ENCODE data around the gene G6PC3.
"Not testable (repeated sequence)": the region's sequence is repeated elsewhere in the genome, so short reads cannot be mapped to it uniquely, and the experiment has no call there.

G6PC3 gene

DNA sequence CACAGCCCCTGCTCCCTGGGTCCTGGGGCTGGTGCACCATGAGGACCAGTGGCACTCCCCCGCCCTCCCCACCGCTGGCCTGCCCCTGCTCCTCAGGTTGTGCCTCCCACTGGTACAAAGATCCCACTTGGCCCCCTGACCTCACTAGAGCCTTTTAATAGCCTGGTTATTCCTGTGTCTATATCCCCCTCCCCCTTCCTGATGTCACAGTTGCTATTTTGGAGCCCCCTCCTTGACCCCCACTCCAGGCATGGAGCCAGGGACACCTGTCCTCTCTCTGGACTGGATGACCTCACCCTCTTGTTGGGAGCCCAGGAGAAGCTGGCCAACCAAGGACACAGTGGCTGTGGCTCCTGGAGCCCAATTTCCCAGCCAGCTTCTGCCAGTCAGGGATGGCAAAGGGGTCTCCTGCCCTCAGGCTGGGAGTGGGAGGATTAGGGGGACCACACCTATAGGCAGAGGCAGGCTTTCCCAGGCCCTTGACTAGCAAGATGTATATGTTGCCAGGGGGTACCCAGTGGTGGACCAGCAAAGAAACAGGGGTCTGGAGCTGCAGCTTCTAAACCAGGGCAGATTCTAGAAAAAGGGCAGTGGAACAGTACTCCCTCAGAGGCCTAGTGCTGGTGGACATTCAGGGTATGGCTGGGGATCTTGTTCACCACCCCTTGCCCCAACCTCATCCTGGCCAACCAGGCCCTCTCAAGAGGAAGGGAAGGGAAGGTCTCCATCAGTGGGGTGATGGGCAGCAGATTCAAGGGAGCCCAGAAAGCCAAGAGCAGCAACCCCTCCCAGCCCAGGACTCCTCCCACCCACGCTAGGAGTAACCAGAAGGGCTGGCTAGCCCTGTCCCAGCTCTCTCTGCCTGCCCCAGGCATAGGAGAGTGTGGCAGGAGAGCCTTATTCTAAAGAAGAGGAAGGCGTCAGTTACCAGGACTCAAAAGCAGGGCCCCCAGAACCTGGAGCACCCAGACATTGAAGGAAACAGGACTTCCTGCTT, 42.0 kb downstream of the G6PC3 start:
- Histone ChIP-seq H3K27me3 (ENCODE audit: control insufficient read depth in 5 of 5, insufficient read depth in 4 of 5, low read length in 5 of 5) (no peaks in the 10 kb centered on the region), H3K36me3 (ENCODE audit: control insufficient read depth in 5 of 5, insufficient read depth in 5 of 5, low read length in 5 of 5) (peaks cover 0 to 46% (median 29%) of the 10 kb centered on the region in 5 donors), H3K4me3 (ENCODE audit: low read depth in 1 of 5, low read length in 5 of 5) (no peak overlapping the region), H3K9me3 (ENCODE audit: control insufficient read depth in 5 of 5, low read length in 5 of 5) (no peaks in the 10 kb centered on the region), H3K27ac (ENCODE audit: low read depth, low read length) (peak overlapping the region; percentile 67), H3K4me1 (ENCODE audit: control insufficient read depth in 5 of 5, insufficient read depth in 5 of 5, low read length in 5 of 5) (peaks cover 35 to 87% (median 84%) of the 10 kb centered on the region in 5 donors), H3K9ac (ENCODE audit: low read length in 5 of 5) (peak overlapping the region in 2 of 5 donors; percentile 7 to 11)

DNA sequence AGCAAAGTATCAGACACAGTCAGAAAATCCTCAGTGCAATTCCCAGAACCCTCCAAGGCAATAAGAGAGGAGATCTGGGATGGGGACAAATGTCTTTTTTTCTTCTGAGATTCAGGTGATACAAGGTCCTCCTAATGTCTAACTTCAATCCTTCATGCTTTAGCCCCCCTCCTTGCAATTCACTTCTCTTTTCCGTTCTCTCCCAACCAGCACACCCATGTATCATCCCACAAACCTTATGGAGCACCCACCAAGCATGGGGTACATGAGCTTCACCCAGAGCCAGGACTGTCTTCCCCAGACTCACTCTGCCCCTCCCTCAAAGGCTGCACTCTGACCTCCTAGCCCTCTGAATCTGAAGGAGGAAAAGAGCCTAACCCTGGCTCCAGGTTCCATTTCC, 42.8 kb downstream of the G6PC3 start:
- Histone ChIP-seq H3K4me3 (ENCODE audit: low read depth in 1 of 5, low read length in 5 of 5) (no peak overlapping the region), H3K9ac (ENCODE audit: low read length in 5 of 5) (peak overlapping the region in 1 of 5 donors; percentile 41), H3K4me1 (ENCODE audit: control insufficient read depth in 5 of 5, insufficient read depth in 5 of 5, low read length in 5 of 5) (peaks cover 30 to 80% (median 76%) of the 10 kb centered on the region in 5 donors), H3K9me3 (ENCODE audit: control insufficient read depth in 5 of 5, low read length in 5 of 5) (no peaks in the 10 kb centered on the region), H3K27me3 (ENCODE audit: control insufficient read depth in 5 of 5, insufficient read depth in 4 of 5, low read length in 5 of 5) (no peaks in the 10 kb centered on the region), H3K27ac (ENCODE audit: low read depth, low read length) (peak overlapping the region; percentile 30), H3K36me3 (ENCODE audit: control insufficient read depth in 5 of 5, insufficient read depth in 5 of 5, low read length in 5 of 5) (peaks cover 0 to 46% (median 29%) of the 10 kb centered on the region in 5 donors)

DNA sequence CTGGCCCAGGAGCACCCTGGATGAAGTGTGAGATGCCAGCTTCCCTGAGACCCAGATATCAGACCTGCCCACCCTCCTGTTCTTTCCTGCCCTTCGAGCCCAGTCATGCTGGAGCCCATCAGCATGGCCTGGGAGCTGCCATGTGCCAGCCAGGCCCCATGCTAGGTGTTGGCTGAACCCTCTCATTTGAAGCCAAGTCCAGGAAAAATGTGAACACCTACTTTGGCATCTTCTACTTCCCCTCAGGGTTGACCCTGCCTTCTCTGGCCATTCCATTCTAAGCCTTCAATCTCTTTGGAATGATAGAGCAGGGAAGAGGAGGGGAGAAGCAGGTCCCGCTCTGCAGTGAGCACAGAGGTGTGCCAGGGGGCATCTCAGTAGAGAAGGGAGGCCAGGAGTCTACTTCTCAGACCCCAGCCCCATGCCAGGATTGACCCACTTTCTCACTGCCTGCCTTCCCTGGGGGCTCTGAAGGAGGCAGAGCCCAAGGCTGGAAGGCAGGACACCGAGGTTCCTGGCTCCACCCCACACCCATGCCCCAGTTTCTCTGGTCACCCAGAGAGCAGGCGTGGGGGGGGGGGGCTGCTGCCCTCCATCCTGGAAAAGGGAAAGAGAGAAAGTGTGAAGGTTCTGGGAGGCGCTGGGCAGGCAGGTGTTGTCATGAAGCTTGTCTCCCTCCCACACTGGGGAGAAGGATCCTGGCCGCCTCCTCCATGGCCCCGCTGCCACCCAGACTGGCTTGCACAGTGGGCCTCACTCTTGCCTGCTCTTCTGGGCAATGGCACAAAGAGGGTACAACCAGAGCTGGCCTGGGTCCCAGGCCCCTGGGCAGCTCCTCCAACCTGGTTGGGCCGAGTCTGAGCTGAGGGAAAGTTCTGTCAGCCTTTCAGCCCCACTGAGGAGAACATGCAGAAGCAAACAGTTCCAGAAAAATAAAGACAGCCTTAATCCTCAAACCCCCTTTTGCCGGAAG, 43.6 kb downstream of the G6PC3 start:
- H3K9ac ChIP-seq (ENCODE audit: low read length in 5 of 5): peak overlapping the region; percentile 21 to 67 (median 34)
- peaks cover 0 to 49% (median 29%) of the 10 kb centered on the region in 5 donors for H3K36me3 ChIP-seq (ENCODE audit: control insufficient read depth in 5 of 5, insufficient read depth in 5 of 5, low read length in 5 of 5)
- H3K4me1 ChIP-seq (ENCODE audit: control insufficient read depth in 5 of 5, insufficient read depth in 5 of 5, low read length in 5 of 5): peaks cover 26 to 80% (median 73%) of the 10 kb centered on the region in 5 donors
- no peak overlapping the region for H3K4me3 ChIP-seq (ENCODE audit: low read depth in 1 of 5, low read length in 5 of 5)
- H3K27me3 ChIP-seq (ENCODE audit: control insufficient read depth in 5 of 5, insufficient read depth in 4 of 5, low read length in 5 of 5): no peaks in the 10 kb centered on the region
- H3K9me3 ChIP-seq (ENCODE audit: control insufficient read depth in 5 of 5, low read length in 5 of 5): no peaks in the 10 kb centered on the region
- H3K27ac ChIP-seq (ENCODE audit: low read depth, low read length): peak overlapping the region; percentile 37

DNA sequence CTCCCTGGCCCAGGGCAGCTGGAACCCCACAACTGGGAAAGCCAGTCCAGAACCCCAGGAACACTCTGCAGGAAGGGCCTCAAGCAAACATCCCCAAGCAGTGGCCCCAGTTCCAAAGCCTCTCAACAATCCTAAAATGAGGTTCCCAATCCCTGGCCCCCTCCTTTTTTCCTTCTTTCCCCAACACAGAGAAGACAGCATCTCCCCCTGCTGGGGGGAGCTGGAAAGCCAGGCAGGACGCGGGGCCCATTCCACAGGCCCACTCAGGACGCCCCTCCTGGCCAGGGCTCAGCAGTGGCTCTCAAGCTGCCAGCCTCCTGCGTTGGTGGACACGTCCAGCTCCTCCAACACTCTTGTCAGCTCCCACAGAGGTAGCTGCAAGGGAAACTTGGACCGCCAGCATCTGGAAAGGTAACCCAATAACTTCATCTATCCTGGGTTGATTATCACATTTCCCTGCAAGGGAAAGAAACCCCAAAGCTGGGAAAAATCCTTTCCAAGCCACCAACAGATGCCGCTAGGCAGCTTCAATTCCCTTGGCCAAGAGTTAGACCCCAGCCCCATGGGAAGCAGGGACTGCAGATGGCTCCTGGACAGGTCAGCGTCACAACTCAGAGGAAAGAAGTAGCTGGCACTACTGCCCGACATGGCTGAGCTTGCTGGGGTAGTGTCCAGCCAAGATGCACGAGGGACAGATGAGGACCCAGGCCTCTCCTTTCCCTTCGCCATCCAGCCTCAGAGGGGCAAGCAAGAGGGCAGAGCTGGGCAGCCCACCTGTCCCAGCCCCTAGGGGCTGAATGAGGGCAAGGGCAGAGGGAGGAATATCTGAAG, 45.3 kb downstream of the G6PC3 start:
- peaks cover 0 to 49% (median 29%) of the 10 kb centered on the region in 5 donors for H3K36me3 ChIP-seq (ENCODE audit: control insufficient read depth in 5 of 5, insufficient read depth in 5 of 5, low read length in 5 of 5)
- peak overlapping the region; percentile 37 for H3K27ac ChIP-seq (ENCODE audit: low read depth, low read length)
- H3K4me3 ChIP-seq (ENCODE audit: low read depth in 1 of 5, low read length in 5 of 5): no peak overlapping the region
- peak overlapping the region in 2 of 5 donors; percentile 13 to 19 for H3K9ac ChIP-seq (ENCODE audit: low read length in 5 of 5)
- no peaks in the 10 kb centered on the region for H3K27me3 ChIP-seq (ENCODE audit: control insufficient read depth in 5 of 5, insufficient read depth in 4 of 5, low read length in 5 of 5)
- no peaks in the 10 kb centered on the region for H3K9me3 ChIP-seq (ENCODE audit: control insufficient read depth in 5 of 5, low read length in 5 of 5)
- peaks cover 15 to 69% (median 64%) of the 10 kb centered on the region in 5 donors for H3K4me1 ChIP-seq (ENCODE audit: control insufficient read depth in 5 of 5, insufficient read depth in 5 of 5, low read length in 5 of 5)

DNA sequence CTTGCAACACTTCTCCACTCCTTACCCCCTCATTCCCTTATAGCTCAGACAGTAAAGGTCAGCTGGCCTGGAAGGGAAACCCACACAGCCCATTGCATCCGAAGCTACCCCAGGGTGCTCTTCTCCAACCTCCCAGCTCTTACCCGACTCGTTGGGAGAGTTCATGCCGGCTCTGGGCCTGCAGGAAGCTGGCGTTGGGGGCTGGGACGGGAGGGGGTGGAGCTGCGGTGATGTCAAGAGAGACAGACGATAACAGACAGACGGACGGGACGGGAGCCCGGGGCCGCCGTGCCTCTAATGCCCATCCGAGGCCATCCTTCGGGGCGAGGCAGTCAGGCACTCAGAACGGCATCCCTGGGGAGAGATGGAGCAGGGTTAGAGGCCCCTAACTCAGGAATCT, 46.8 kb downstream of the G6PC3 start:
- Histone ChIP-seq H3K9me3 (ENCODE audit: control insufficient read depth in 5 of 5, low read length in 5 of 5) (no peaks in the 10 kb centered on the region), H3K36me3 (ENCODE audit: control insufficient read depth in 5 of 5, insufficient read depth in 5 of 5, low read length in 5 of 5) (peaks cover 0 to 49% (median 29%) of the 10 kb centered on the region in 5 donors), H3K9ac (ENCODE audit: low read length in 5 of 5) (no peak overlapping the region), H3K4me3 (ENCODE audit: low read depth in 1 of 5, low read length in 5 of 5) (no peak overlapping the region), H3K27ac (ENCODE audit: low read depth, low read length) (no peak overlapping the region), H3K4me1 (ENCODE audit: control insufficient read depth in 5 of 5, insufficient read depth in 5 of 5, low read length in 5 of 5) (peaks cover 9 to 69% (median 63%) of the 10 kb centered on the region in 5 donors), H3K27me3 (ENCODE audit: control insufficient read depth in 5 of 5, insufficient read depth in 4 of 5, low read length in 5 of 5) (no peaks in the 10 kb centered on the region)

DNA sequence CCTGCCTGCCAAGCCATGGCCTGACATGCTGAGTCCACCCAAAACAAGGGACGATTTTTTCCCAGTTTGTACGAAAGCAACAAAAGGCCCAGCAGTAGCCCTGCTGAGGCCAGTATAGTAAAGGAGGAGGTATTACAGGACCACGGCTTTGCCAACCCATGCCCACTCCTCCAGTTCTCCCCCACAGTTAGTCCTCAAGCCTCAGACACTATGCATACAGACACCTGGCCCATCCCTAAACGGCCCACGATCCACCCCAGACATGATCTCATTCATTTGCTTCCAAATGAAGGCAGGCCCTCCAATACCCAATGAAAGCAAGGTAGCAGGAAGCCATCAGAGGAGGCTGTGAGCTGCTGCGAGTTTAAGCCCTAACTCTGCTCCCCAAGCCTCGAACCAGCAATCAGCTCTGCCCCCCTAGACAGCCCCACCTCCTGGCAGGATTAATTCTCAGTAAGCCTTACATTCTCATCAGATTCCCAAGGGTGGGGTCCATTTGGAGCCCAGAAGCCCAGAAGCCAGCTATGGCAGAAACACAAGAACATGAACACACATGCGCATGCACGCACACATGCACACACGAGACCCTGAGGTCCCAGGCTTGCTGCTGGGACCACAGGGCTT, 48.0 kb downstream of the G6PC3 start:
- Histone ChIP-seq H3K4me1 (ENCODE audit: control insufficient read depth in 5 of 5, insufficient read depth in 5 of 5, low read length in 5 of 5) (peaks cover 9 to 64% (median 59%) of the 10 kb centered on the region in 5 donors), H3K27ac (ENCODE audit: low read depth, low read length) (no peak overlapping the region), H3K9ac (ENCODE audit: low read length in 5 of 5) (peak overlapping the region in 1 of 5 donors; percentile 48), H3K27me3 (ENCODE audit: control insufficient read depth in 5 of 5, insufficient read depth in 4 of 5, low read length in 5 of 5) (no peaks in the 10 kb centered on the region), H3K36me3 (ENCODE audit: control insufficient read depth in 5 of 5, insufficient read depth in 5 of 5, low read length in 5 of 5) (peaks cover 0 to 40% (median 29%) of the 10 kb centered on the region in 5 donors), H3K4me3 (ENCODE audit: low read depth in 1 of 5, low read length in 5 of 5) (no peak overlapping the region), H3K9me3 (ENCODE audit: control insufficient read depth in 5 of 5, low read length in 5 of 5) (no peaks in the 10 kb centered on the region)

DNA sequence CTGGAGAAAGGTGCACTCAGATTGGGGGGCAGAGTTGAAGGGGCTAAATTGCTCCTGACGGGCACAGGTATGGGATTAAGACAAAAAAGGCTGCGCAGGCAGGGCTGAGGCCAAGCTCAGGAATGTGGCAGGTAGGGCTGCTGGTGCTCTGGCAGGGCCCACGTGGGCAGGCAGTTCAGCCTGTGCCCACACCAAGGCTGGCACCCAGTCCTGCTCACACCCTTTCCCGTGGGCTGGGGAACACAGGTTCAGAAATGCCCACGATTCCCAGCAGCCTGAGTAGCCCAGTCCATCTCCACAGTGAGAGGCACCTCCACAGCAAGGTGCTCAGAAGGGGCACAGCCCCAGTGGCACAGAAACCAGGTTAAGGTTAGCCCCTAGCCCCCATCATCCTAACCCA, 48.5 kb downstream of the G6PC3 start:
- Histone ChIP-seq H3K36me3 (ENCODE audit: control insufficient read depth in 5 of 5, insufficient read depth in 5 of 5, low read length in 5 of 5) (peaks cover 0 to 35% (median 24%) of the 10 kb centered on the region in 5 donors), H3K9ac (ENCODE audit: low read length in 5 of 5) (peak overlapping the region in 1 of 5 donors; percentile 48), H3K4me1 (ENCODE audit: control insufficient read depth in 5 of 5, insufficient read depth in 5 of 5, low read length in 5 of 5) (peaks cover 5 to 61% (median 56%) of the 10 kb centered on the region in 5 donors), H3K4me3 (ENCODE audit: low read depth in 1 of 5, low read length in 5 of 5) (no peak overlapping the region), H3K9me3 (ENCODE audit: control insufficient read depth in 5 of 5, low read length in 5 of 5) (no peaks in the 10 kb centered on the region), H3K27ac (ENCODE audit: low read depth, low read length) (no peak overlapping the region), H3K27me3 (ENCODE audit: control insufficient read depth in 5 of 5, insufficient read depth in 4 of 5, low read length in 5 of 5) (no peaks in the 10 kb centered on the region)

DNA sequence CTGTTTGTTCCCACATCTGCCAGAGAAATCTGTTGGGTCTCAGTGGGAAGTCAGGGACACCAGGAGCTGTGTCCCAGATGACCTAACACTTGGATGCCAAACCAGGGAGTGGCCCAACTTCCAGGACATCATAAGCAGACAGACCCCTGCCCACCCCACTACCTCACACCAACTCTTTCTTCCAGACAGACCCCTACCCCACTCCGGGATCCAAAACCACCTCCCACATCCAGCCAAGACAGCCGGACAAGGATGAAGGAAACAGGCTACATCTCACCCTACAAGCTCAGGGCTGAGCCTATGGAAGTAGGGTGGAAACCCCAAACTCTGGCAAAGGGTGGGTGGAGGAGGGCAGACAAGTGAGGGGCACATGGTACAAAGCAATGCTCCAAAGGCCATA, 49.3 kb downstream of the G6PC3 start:
- Histone ChIP-seq H3K4me1 (ENCODE audit: control insufficient read depth in 5 of 5, insufficient read depth in 5 of 5, low read length in 5 of 5) (peaks cover 2 to 57% (median 53%) of the 10 kb centered on the region in 5 donors), H3K27ac (ENCODE audit: low read depth, low read length) (no peak overlapping the region), H3K4me3 (ENCODE audit: low read depth in 1 of 5, low read length in 5 of 5) (no peak overlapping the region), H3K27me3 (ENCODE audit: control insufficient read depth in 5 of 5, insufficient read depth in 4 of 5, low read length in 5 of 5) (no peaks in the 10 kb centered on the region), H3K36me3 (ENCODE audit: control insufficient read depth in 5 of 5, insufficient read depth in 5 of 5, low read length in 5 of 5) (peaks cover 0 to 27% (median 19%) of the 10 kb centered on the region in 5 donors), H3K9me3 (ENCODE audit: control insufficient read depth in 5 of 5, low read length in 5 of 5) (no peaks in the 10 kb centered on the region), H3K9ac (ENCODE audit: low read length in 5 of 5) (no peak overlapping the region)

DNA sequence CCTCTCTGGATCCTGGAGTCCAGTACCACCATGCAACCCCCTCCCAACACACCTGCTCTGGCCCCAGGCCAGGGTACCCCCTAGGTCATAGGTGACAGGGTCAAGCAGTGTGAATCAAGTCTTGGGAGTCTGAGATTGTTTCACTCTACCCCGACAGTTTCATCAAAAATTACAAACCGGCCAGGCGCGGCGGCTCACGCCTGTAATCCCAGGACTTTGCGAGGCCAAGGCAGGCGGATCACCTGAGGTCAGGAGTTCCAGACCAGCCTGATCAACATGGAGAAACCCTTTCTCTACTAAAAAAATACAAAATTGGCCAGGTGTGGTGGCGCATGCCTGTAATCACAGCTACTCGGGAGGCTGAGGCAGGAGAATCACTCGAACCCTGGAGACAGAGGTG, 49.7 kb downstream of the G6PC3 start:
- H3K36me3 ChIP-seq (ENCODE audit: control insufficient read depth in 5 of 5, insufficient read depth in 5 of 5, low read length in 5 of 5): peaks cover 0 to 23% (median 15%) of the 10 kb centered on the region in 5 donors
- not testable (repeated sequence) for H3K27me3 ChIP-seq (ENCODE audit: control insufficient read depth in 5 of 5, insufficient read depth in 4 of 5, low read length in 5 of 5); H3K9me3 ChIP-seq (ENCODE audit: control insufficient read depth in 5 of 5, low read length in 5 of 5); H3K4me3 ChIP-seq (ENCODE audit: low read depth in 1 of 5, low read length in 5 of 5); H3K9ac ChIP-seq (ENCODE audit: low read length in 5 of 5); H3K27ac ChIP-seq (ENCODE audit: low read depth, low read length)
- peaks cover 1 to 52% (median 48%) of the 10 kb centered on the region in 5 donors for H3K4me1 ChIP-seq (ENCODE audit: control insufficient read depth in 5 of 5, insufficient read depth in 5 of 5, low read length in 5 of 5)

Measured in subcutaneous abdominal adipose tissue (tissue), 5 donors.